ENCODE results near the gene ZNF467.

The ZNF467 gene

DNA sequence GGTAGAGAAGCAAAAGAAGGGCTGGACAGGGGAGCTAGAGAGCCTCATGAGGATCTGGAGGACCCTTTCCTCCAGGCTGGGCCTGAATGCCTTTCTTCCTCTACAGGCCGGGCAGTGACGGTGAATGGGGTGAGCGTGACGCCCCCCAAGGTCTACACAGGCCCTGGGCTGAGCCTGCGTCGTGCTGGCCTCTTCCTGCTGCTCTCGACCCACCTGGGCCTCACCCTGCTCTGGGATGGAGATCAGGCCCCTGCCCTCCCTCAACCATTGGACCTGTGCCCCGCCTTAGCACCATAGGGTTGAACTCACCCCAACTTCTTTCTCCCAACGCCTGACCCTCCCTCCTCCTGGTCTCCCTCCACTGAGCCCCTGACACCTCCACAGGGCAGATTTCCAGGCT is 12.6 kb upstream of the ZNF467 start:
- DNase-seq (ENCODE audit: low read depth): no peak

DNA sequence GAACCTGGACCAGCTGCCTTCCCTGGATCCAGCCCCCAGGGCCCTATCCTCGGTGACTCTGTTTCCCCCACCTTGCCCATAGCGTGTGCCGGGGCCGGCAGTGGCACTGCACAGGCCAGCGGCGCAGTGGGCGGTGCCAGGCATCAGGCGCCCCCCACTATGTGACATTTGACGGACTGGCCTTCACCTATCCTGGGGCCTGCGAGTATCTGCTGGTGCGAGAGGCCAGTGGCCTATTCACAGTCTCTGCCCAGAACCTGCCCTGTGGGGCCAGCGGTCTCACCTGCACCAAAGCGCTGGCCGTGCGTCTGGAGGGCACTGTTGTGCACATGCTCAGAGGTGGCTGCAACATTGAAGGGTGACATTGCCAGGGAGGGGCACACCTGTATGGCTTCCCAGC is 12.0 kb upstream of the ZNF467 start:
- no peak for DNase-seq (ENCODE audit: low read depth)

DNA sequence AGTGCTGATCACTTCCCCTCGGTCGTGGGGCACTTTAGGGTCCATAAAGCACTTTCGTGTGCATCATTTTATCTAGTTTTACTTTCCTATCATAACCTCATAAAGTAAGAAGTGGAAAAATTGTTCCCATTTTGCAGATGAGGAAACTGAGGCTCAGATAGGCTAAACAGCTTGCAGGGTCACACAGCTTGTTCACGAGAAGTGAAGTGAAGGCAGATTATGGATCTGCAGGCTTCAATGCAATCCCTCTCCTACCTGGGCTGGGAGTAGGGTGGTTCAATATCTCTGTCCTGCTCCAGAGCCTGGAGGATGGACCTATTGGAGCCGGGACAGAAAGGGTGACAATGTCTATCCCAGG is 10.8 kb upstream of the ZNF467 start:
- no peak for DNase-seq (ENCODE audit: low read depth)

DNA sequence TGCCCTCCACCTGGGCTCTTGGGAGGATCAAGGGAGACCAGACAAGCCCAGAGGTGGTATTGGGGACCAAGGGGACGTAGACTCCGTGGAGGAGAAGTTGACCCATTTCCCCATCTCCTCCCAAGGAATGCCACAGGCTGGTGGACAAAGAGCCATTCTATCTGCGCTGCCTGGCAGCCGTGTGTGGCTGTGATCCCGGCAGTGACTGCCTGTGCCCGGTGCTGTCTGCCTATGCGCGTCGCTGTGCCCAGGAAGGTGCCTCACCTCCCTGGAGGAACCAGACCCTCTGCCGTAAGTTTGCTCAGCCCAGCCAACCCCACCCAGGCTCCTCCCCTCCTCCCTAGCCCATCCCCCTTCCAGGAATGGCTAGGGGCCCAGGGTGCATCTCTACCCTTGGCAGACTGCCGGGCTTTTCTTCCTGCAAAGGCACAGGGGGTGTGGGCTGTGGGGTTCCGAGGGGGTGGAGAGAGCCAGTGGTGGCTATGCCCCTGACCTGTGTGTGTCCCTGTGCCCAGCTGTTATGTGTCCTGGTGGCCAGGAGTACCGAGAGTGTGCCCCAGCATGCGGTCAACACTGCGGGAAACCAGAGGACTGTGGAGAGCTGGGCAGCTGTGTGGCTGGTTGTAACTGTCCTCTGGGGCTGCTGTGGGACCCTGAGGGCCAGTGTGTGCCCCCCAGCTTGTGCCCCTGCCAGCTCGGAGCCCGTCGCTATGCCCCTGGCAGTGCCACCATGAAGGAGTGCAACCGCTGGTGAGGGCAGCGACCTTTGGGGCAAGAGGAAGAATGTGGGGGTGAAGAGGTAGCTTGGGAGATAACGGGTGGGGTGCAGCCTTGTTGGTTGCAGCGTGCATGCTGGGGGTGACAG is 10.2 kb upstream of the ZNF467 start:
- DNase-seq (ENCODE audit: low read depth): no peak

DNA sequence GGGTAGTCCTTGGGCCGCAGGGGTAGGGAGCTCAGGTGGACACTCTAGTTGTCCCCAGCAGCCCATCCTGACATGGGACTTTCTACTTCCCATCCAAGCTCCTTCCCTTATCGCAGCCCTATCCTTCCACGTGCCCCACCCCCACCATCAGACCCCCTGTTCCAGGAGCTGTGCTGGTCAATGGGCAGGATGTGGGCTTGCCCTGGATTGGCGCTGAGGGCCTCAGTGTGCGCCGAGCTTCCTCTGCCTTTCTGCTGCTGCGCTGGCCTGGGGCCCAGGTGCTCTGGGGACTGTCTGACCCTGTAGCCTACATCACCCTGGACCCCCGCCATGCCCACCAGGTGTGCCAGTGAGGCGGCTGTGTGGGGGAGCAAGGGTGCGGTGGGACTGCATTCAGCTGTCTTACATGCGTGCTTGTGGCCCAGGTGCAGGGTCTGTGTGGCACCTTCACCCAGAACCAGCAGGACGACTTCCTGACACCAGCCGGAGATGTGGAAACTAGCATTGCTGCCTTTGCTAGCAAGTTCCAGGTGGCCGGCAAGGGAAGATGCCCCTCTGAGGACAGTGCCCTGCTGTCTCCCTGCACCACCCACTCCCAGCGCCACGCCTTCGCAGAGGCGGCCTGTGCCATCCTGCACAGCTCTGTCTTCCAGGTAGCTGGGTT is 9.4 kb upstream of the ZNF467 start:
- DNase-seq (ENCODE audit: low read depth): no peak

DNA sequence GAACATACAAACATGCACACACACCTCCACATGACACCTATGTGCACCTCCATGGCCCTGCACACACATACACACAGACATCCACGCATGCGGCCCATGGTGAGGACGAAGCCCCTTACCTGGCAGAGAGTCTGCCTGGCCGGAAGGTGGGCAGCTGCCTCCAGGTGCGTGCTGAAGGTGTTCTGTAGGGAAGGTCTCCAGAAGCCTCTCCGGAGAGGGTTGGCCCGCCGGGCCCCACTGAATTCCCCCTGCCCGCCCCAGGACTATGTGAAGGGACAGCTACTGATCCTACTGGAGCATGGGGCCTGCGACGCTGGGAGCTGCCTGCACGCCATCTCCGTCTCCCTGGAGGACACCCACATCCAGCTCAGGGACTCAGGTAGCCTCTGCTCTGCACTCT is 8.5 kb upstream of the ZNF467 start:
- no peak for DNase-seq (ENCODE audit: low read depth)

DNA sequence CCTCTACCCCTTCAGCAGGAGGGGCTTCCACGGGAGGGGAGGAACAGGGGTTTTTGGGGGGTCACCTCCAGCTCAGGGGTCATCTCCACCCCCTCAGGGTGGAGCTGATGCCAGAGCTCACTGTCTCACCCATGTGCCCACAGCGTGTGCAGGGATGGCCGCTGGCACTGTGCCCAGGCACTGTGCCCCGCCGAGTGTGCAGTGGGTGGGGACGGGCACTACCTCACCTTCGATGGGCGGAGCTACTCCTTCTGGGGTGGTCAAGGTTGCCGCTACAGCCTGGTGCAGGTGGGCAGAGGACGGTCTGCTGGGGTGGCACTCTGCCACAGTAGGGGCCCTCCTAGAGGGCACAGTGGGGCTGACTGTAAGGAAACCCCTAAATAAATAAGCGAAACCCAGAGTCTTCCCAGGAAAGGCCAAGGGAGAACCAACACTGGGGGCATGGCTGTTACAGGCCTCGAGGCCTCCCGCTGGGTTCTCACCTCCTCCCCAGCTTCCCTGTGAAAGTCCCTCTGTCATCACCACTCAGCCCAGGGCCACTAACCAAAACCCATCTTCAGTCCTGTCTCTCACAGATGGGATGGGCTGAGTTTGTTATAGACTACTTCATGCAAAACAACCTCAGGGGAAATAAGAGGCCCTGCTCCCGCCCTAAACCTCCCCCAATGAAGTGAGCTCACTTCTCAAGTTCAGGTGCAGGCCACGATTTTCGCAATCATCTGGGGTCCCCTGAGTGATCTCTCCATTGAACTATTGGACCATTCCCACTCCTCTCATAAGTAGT is 7.4 kb upstream of the ZNF467 start:
- no peak for DNase-seq (ENCODE audit: low read depth)

DNA sequence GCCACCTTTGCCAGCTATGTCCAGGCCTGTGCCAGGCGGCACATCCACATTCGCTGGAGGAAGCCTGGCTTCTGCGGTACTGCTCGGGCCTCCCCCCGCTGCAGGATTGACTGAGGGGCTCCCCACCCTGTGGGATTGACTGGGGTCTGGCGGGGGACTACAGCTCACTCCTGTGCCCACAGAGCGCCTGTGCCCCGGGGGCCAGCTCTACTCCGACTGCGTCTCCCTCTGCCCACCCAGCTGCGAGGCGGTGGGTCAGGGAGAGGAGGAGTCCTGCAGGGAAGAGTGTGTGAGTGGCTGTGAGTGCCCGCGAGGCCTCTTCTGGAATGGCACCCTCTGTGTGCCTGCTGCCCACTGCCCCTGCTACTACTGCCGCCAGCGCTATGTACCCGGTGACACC is 6.7 kb upstream of the ZNF467 start:
- DNase-seq (ENCODE audit: low read depth): no peak

DNA sequence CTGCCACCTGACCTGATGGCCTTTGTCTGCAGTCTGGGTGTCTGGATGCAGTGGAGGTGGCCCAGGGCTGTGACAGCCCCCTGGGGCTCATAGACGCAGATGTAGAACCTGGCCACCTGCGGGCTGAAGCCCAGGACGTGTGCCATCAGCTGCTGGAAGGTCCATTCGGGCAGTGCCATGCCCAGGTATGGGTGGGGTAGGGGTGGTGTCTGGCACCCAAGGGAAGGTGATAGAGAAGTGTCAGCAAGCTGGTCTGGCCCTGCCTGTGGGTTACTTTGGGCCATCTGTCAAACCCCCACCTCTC is 6.1 kb upstream of the ZNF467 start:
- no peak for DNase-seq (ENCODE audit: low read depth)

DNA sequence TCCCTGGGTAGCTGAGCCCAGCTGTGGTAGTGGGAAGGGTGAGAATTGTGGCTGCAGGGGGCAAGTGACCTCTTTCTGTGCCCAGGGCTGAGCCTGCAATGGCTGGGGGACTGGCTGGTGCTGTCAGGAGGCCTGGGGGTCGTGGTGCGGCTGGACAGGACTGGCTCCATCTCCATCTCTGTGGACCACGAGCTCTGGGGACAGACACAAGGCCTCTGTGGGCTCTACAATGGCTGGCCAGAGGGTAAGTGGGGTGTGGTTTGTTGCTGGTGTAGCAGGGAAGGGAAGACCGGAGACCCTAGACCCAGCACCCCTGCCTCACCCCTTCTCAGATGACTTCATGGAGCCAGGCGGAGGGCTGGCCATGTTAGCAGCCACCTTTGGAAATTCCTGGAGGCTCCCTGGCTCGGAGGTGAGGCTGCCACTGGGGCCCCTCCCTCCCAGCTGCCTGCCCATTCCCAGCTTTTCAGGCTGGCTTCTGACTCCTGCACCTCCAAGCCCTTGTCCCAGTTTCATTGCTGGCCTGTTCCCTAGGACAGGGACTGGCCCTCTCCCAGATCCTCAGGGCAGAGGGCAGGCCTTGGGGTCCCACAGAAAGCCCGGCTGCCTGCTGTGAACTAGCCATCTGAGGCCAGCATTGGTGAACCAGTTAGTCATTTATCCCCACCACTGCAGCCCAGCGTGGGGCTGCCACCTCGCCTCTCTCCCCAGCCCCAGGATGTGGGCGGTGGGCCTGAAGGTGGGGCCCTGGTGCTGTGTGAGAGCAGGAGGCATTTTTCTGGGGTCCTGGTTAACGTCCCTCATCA is 5.5 kb upstream of the ZNF467 start:
- DNase-seq (ENCODE audit: low read depth): no peak

DNA sequence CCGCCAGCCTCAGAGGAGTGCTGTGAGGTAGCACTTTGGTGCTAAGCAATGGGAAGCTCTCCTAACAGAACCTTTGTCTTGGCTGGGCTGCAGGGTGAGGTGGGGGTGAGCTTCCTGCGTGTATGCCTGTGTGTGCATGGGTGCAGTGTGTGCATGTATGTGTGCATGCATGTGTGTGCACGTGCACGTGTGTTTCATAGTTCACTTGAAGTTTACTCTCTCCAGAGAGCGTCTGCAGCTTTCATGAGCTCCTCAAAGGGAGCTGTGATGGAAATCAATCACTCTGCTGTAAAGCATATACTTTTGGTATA is 4.9 kb upstream of the ZNF467 start:
- no peak for DNase-seq (ENCODE audit: low read depth)

DNA sequence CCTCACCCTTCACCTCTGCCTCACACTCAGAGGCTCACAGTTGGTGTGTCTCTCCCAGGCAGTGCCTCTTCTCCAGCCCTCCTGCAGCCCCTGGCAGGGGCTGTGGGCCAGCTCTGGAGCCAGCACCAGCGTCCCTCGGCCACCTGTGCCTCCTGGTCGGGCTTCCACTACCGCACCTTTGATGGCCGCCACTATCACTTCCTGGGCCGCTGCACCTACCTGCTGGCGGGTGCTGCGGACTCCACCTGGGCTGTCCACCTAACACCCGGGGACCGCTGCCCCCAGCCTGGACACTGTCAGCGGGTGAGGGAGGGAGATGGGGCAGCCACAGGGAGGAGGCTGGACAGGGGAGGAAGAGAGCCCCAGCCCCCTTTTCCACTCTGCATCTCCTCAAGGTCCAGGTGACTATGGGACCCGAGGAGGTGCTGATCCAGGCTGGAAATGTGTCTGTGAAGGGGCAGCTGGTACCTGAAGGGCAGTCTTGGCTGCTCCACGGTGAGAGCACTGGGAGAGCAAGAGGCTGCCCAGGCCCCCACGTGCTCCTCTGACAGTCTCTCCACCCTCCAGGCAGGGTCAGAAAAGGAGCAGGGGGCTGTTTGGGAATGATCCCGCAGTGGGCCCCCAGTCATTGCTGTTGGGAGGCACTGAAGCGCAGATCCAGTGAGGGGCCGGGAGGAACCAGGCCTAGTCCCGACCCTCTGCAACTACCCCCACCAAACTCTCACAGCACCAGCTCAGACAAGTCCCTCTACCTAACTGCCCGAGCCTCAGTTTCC is 4.4 kb upstream of the ZNF467 start:
- DNase-seq (ENCODE audit: low read depth): no peak

DNA sequence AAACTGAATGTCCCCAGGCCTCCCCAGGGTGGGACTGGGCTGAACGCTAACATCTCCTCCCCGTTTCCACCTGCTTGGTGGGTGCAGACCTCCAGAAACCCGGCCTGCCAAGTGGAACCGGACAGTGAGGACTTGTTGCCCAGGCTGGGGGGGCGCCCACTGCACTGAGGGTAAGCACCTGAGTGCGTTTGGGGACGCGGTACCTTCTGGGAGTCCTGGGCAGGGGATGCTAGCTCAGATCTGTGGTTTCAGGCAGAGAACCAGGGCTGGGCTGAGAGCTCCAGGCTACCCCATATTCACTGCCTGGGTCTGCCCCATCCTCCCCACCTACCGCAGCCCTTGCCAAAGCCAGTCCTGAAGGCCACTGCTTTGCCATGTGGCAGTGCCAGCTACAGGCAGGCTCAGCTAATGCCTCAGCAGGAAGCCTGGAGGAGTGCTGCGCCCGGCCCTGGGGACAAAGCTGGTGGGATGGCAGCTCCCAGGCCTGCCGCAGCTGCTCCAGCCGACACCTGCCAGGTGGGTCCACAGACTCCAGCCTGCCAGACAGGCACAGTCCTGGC is 3.5 kb upstream of the ZNF467 start:
- no peak for DNase-seq (ENCODE audit: low read depth)

DNA sequence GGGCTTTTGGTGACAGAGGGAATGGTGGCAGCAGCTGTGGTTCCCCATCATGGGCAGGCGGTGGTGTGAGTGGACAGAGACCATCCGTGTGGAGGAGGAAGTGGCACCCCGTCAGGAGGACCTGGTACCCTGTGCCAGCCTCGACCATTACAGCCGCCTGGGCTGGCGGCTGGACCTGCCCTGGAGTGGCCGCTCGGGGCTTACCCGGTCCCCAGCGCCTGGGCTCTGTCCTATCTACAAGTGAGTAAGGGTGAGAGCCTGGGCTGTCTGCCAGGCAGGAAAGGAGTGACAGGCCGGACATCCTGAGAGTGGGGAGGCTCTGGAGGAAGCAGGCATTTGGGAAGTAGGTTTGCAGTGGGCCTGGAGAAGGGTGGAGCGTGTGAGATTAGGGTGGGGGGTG is 2.9 kb upstream of the ZNF467 start:
- no peak for DNase-seq (ENCODE audit: low read depth)

DNA sequence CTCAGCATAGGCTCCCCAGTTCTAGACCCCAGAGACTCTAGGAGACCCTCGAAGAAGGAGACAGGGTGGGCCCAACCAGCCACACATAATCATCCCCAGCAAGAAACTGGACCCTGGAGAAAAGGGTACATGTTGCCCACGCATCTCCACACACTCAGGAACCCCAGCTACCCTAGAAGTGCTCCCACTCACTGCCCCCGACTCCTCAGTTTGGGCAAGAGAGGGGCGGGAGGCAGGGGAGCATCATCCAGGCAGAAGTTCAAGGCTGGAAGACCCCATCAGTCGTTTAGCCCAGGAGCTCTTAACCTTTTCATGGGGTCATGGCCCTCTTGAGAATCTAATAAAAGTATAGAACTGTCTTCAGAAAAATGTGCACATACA is 1.8 kb upstream of the ZNF467 start:
- no peak for DNase-seq (ENCODE audit: low read depth)

DNA sequence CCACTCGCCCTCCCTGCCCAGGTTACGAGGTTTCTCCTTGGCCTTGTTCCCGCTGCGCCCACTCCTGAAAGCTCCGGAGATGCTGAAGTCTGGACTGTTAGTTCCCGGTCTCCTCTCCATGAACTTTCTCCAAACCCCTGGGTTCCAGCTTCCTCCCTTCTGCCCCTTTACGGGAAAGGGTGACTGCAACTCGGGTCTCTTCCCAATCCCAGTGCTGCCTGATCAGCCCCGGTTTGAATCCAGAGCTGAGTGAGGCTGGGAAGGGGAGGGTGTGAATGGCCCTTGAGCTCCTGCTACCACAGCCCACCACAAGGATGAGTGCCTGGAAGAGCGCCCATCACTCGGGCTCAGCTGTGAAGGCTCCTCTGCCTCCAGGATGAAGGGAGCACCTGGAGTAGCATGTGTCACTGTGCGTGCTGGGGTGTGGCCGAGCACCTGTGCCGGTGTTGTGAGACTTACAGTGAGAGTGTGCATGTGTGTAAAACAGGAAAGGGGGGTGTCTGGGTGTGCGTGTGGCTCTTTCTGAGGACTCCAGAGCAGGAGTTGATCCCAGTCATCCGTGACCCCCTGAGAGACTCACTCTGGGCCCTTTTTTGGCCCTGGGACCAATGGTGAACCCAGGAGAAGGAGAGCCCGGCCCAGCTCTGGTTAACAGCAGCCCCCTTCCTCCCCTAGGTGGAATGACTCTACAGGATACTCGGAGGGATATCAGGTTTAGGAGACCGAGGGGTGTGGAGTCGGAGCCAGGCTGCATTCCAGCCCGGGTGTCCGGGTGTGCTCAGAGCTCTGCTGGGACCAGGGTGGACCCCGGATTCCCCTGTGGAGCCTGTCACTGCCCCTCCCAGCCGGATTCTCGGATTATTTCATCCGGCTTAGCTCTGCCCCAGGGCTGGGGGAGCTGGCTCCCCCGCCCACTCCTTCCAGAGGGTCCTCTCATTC is 1.1 kb upstream of the ZNF467 start:
- DNase-seq (ENCODE audit: low read depth): no peak

DNA sequence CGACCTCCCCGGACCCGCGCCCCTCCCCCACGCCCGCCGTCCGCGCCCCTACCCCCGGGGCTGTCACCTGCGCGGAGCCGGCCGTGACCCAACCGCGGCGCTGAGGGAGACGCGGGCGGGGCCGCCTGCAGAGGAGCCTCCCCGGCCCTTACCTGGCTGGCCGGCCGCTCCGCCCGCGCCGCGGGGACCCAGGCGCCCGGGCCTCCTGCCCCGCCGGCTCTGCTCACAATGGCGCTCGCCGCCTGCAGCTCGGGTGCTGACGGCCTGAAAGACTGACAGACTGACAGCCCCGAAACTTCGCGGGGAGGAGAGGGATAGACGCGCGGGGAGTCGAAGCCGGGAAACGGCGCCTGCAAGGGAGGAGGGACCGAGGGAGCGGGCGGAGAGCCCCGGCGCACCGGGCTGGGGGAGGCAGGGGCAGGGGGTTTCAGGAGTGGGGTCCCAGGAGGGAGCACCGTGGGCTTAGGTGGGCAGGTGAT is 393 bp downstream of the ZNF467 start:
- DNase-seq (ENCODE audit: low read depth): no peak

DNA sequence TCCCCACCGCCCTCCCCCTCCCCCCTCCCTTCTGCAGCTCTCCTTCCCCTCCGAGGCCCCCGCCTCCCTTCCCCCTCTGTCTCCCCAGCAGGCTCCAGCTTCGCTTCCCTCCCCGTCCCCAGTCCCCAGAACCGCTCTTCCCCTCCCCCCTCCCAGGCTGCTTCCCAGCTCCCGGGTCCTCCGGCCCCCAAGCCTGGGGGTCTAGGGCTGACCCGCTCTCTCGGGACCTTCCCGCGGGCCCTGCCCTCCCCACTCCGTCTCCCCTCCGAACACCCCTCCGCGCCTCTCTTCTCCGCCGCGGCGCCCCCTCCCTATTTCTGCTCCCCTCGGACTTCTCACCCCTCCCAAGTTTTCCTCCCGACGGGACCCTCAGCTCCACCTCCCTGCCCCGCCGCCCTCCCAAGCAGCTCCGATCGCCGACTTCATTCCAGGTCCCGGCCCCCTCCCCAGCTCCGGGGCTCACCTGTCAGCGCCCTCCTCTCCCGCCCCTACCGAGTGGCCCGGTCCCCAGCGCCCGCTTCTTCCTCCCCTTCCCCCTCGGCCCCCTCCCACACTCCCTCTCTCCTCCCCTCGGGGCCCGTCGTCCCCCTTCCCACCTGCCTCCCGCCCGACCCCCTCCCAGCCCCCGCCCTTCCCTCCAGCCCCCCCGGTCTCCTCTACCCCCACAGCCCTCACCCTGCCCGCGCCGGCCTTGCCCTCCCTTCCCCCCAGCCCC is 990 bp downstream of the ZNF467 start:
- DNase-seq (ENCODE audit: low read depth): no peak

DNA sequence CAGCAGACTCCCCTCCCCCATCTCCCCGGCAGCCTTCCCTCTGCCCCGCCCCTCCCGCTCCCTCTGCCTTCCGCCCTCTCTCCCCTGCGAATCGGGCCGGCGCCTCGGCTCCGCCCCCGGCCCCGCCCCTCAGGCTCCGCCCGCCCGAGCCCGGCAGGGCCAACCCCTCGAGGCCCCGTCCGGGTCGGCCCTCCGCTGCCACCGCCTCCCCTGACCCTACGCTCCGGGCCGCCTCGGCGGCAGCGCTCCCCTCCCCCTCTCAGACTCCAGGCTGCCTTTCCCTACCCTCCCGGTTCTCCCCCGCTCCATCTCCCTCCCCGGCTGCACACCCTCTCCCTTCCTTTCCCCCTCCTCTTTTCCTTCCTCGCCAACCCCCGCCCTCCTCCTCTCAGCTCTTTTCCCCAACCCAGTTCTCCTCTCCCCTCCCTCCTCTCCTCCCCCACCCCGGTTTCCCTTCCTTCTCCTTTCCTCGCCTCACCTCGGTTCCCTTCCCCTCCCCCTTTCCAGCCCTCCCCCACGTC is 1.6 kb downstream of the ZNF467 start:
- peak; percentile 80 for DNase-seq (ENCODE audit: low read depth)
